ENCODE measurements around the gene SLC12A3.
"Not testable (repeated sequence)": the region's sequence is repeated elsewhere in the genome, so short reads cannot be mapped to it uniquely, and the experiment has no call there.

The SLC12A3 gene

DNA sequence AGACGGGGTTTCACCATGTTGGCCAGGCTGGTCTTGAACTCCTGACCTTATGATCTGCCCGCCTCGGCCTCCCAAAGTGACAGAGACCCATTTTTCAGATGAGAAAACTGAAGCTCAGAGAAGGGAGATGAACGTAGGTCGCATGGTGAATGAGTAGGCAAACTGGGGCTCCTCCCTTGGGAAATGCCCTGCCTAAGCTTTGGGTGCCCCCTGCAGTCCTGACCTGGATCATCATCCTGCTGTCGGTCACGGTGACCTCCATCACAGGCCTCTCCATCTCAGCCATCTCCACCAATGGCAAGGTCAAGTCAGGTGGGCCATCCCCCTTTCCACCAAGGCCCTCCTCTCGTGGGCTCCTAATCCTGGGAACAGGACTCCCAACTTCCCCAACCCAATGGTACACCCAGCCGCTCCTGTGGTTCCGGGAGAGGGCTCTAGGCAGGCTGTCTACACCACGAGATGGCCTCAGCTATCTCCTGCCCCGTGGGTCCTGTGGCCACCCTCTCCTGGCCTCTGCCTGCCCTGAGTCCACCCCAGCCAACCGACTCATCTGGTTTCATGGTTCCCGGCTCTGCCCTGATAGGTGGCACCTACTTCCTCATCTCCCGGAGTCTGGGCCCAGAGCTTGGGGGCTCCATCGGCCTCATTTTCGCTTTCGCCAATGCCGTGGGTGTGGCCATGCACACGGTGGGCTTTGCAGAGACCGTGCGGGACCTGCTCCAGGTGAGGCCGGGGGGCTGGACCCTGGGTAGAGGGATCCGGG, 4.7 kb downstream of the SLC12A3 start:
- no peak for DNase-seq

GRCh38 chr16:56870276-56870888, 5.4 kb downstream of the SLC12A3 start:
- no peak for DNase-seq

DNA sequence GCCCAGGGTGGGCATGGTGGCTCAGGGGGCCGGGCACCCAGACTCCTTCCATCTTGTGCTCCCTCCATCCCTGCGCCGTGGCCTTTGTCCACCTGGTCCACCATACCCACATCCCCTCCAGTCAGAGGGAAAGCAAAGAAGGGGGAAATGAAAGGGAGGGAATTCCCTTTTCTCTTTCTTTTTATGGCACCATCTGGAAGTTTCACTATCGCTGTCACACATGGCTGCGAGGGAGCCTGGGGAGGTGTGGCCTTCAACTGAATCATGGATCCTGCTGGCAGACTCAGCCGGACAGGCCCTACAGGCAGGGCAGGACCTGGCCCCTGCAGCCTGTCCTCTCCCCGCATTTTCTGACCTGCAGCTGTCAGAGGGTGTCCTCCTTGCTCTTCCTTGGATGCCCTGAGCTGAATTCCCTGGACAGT, 6.2 kb downstream of the SLC12A3 start:
- DNase-seq = peak; percentile 26

DNA sequence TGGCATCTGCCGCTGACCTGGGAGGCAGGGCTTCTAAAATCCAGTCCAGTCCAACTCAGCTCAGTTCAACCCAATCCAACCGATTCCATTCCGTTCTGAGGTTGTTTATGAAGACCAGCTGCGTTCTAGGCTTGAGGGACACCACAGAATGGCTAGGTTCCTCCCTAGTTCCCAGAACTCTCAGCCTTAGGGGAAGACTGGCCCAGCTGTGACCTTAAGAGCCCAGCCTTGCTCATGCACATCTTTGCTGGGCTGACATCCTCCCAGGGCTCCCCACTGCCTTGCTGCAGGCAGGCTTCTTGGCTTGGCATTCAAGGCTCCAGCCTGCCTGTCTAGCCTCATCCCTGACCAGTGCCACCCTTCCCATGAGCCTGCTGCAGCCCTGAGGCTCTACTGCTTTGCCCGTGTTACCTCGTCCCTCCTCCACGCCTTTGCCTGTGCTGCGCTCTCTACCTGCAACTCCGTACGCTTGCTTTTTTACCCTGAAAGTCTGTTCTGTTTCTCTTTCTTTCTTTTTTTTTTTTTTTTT, 7.9 kb downstream of the SLC12A3 start:
- no peak for DNase-seq

DNA sequence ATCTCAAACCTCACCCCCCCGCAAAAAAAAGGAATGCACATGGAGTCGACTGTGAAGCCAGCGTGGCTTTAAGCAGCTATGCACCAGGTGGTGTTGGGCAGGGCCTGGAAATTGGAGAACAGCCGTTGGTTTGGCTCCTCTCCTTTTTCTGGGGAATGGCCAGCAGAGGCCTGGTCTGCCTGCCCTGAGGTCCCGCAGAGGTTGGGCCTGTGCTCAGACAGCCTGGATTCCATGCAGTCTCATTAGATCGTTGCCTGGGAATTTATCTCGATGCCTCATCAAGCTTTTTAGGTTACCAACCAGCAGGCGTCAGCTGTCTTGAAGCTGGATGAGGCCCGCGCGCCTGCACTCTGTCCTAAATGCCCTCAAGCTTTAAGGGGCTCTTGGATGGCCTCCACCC, 9.8 kb downstream of the SLC12A3 start:
- peak; percentile 28 for DNase-seq

DNA sequence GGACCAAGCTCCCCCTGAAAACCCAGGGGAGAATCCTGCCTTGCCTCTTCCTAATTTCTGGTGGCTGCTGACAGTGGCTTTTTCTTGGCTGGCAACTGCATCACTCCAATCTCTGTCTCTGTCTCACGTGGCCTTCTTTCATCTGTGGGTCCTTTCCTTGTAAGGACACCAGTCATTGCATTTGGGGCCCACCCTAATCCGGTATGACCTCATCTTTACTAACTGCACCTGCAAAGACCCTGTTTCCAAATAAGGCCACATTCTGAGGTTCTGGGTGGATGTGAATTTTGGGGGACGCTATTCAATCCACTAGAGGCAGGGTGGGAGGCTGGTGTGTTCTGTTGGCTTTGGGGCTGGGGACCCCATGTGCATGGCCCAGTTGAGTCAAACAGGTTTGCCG, 11.0 kb downstream of the SLC12A3 start:
- no peak for DNase-seq

DNA sequence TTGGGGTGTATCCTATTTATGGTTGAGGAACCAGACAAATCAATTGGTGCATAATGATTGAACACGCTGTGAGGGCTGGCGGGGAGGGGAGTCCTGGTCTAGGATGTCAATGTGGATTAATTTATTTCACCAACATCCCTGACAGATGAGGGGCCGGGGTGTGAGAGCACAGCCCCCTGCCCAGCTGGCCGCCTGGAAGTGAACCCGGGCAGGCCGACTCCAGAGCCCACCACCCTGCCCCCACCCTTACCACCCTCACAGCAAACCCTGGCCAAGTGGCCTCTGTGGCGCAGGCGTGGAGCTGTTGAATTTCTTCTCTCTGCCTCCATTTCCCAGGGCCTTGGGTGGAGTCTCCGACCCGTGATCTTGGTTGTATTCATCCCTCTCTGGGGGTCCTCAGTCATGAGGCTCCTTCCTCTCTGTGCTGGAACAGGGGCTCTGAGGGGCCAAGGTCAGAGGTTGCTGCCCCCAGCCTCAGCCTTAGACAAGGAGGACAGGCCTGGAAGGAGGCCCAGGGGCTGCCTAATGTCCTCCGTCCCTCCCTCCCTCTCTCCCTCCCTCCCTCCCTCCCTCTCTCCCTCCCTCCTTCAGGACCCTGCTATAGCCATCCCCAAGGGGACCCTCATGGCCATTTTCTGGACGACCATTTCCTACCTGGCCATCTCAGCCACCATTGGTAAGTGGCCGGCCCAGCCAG, 12.6 kb downstream of the SLC12A3 start:
- no peak for DNase-seq

- no peak for DNase-seq
These were observed 13.4 kb downstream of the SLC12A3 start for GRCh38 chr16:56878282-56878854.

DNA sequence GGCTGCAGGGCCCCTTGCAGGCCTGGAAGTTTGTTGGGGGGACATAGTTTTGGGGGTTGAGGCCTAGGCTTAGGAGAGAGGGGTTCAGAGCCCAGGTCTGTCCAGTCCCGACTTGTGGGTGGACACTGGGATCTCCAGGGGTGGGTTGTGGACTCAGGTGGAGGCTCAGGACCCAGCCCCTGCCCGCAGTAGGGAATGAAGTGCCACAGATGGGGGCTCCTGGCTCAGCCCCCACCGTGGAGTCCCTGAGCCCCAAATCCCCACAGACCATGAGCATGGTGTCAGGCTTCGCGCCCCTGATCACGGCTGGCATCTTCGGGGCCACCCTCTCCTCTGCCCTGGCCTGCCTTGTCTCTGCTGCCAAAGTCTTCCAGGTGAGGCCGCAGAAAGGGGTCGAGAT, 14.3 kb downstream of the SLC12A3 start:
- no peak for DNase-seq

DNA sequence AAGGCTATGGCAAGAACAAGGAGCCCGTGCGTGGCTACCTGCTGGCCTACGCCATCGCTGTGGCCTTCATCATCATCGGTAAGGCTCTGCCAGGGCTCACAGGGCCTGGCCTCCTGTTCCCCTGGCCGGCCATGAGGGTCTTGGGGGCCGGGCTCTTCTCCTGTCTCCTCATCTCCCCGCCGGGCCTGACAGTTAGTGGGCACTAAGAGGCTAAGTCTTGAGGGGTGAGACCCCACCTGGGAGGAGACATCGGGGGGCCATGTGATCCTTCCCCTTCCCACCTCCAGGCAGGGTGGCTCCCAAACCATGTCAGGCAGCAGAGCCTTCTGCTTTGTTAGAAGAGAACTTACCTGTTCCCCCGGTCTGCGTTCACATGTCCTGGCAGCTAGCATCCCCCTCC, 15.2 kb downstream of the SLC12A3 start:
- DNase-seq = no peak

DNA sequence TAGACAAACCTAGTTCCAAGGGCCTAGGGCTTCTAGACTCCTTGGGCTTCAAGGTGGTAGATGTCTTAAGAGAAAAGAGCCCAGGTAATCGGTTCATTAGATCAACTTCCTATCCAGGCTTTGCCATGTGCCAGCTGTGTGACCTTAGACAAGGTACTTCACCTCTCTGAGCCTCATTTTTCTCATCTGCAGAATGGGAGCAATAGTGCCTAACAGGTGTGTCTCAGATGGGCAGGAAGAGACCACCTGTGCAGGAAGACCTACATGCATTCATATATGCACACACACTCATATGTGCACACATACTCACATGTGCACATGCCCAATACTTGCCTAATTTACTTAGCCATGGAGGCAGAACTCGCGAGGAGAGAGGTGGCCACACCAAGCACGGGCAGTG, 15.7 kb downstream of the SLC12A3 start:
- DNase-seq = no peak

GRCh38 chr16:56882077-56882800, 17.2 kb downstream of the SLC12A3 start:
- no peak for DNase-seq

GRCh38 chr16:56883586-56883985, 18.6 kb downstream of the SLC12A3 start:
- DNase-seq = no peak

- DNase-seq = no peak
These were observed 19.1 kb downstream of the SLC12A3 start for GRCh38 chr16:56884026-56884582.

GRCh38 chr16:56884929-56885328, 19.9 kb downstream of the SLC12A3 start:
- not testable (repeated sequence) for DNase-seq

DNA sequence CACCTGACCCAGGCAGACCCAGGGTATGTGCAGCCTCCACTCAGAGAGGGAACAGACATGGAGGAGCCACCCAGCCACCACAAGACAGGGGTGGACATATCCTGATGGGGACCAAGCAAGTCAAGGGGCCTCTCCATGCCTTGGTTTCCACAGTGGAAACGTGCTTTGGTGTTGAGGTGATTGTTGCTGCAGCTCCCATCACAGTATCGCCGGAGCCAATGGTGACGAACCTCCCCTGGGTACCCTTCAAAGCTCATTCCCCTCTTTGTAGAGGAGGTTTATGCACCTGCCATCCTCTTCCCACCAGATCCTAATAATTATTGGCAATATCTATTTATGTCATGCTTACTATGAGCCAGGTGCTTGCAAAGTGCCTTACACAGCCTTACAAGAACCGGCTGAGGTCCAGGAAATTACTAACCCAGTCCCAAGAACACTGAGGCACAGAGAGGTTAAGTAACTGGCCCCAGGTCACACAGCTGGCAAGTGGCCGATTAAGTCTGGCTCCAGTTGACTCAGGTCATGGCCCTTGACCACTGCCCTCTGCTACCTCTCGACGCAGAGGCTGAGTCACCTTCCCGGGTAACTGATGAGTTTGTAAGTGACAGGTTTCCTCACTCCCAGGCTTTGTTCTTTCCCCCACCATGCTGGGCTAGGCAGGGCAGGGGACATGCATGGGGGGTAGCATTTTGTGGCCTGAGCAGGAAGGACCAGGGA, 20.6 kb downstream of the SLC12A3 start:
- no peak for DNase-seq

DNA sequence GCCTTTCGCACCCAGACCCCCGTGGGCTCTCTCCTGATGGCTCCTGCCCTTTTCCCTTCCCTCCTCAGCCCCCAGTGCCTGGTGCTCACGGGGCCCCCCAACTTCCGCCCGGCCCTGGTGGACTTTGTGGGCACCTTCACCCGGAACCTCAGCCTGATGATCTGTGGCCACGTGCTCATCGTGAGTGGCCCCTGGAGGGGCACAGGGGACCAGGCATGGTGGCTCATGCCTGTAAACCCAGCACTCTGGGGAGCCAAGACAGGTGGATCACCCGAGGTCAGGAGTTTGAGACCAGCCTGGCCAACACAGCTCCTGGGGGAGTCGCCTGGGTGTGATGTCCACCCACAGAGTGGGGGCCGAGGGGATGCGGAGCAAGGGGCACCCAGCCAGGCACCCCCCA, 21.3 kb downstream of the SLC12A3 start:
- DNase-seq = no peak

- DNase-seq = no peak
These were observed 21.8 kb downstream of the SLC12A3 start for GRCh38 chr16:56886826-56887225.

DNA sequence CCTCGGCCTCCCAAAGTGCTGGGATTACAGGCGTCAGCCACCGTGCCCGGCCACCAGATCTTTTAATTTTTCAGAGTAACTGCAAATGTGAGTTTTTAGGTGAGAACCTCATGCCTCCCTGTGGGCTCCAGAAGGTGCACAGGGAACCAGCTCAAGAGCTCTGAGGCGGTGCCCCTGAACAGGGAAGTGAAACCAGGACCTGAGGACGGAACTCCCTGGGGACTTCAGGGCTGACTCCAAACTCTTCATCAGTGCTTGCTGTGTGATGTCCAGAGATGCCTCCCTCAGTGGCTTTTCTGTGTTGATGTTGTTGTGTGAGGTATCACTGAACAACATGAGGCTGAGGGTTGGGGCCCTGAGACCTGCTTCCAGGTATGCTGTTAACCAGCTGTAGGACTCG, 23.8 kb downstream of the SLC12A3 start:
- no peak for DNase-seq

GRCh38 chr16:56889206-56889605, 24.2 kb downstream of the SLC12A3 start:
- no peak for DNase-seq

GRCh38 chr16:56891685-56892084, 26.7 kb downstream of the SLC12A3 start:
- no peak for DNase-seq
